Ascending aorta (tissue), 2 donors: ENCODE data around the gene CSNK1A1. TPM values are rescaled to one million over a fixed set of nuclear protein-coding genes. Genes with fewer than 3 reads are reported as not detected.

Experiments used
- DNase-seq, 2 donors: peaks; one replicate each; pipeline ENCODE4 v3.0.0-alpha.2; 2019; ENCODE audit warnings: low spot score in 2 of 2
- H3K27ac ChIP-seq, 2 donors: fragments of 200-600 bp; sonication (generic); one replicate each; pipeline ENCODE4 v1.5.1; 2016 to 2017; ENCODE audit warnings: mild to moderate bottlenecking in 1 of 2
- H3K27me3 ChIP-seq: fragments of 200-600 bp; sonication (generic); one replicate; pipeline ENCODE4 v1.5.1; 2017
- H3K36me3 ChIP-seq, 2 donors: fragments of 200-600 bp; sonication (generic); one replicate each; pipeline ENCODE4 v1.5.1; 2016
- H3K4me1 ChIP-seq, 2 donors: fragments of 200-600 bp; sonication (generic); one replicate each; pipeline ENCODE4 v1.5.1; 2016 to 2017; ENCODE audit warnings: mild to moderate bottlenecking in 1 of 2
- H3K4me3 ChIP-seq, 2 donors: fragments of 200-600 bp; sonication (generic); one replicate each; pipeline ENCODE4 v1.5.1; 2016 to 2017; ENCODE audit warnings: mild to moderate bottlenecking in 1 of 2
- H3K9me3 ChIP-seq, 2 donors: fragments of 200-600 bp; sonication (generic); one replicate each; pipeline ENCODE4 v1.5.1; 2016
- intact Hi-C: fragments of 100-400 bp; cut with DNase I; formaldehyde crosslinking; loops from one replicate; pipeline ENCODE4 v1.15.1; 2023
- total RNA-seq: library from RNA; depleted of rRNA; stranded (reverse); fragments of >200 nt; gene quantifications from one replicate; pipeline ENCODE4 v1.1.0, GENCODE V29; 2016
- TF ChIP-seq, protein P1 (sequence below), 3 experiments: fragments of 200-600 bp in 2 of 3; fragments of 450-650 bp in 1 of 3; sonication (generic) in 2 of 3; IDR thresholded peaks; one replicate each; pipeline ENCODE4 v1.5.1; 2016 to 2019; ENCODE audit warnings: antibody characterized with exemption in 3 of 3, mild to moderate bottlenecking in 1 of 3, moderate library complexity in 1 of 3

The CSNK1A1 gene
- total RNA-seq, 1 donor from 2014 or later: 219 TPM

GRCh38 chr5:149549461-149550267 lies 1.6 kb downstream of the CSNK1A1 start:
- TF ChIP-seq, protein P1, sequence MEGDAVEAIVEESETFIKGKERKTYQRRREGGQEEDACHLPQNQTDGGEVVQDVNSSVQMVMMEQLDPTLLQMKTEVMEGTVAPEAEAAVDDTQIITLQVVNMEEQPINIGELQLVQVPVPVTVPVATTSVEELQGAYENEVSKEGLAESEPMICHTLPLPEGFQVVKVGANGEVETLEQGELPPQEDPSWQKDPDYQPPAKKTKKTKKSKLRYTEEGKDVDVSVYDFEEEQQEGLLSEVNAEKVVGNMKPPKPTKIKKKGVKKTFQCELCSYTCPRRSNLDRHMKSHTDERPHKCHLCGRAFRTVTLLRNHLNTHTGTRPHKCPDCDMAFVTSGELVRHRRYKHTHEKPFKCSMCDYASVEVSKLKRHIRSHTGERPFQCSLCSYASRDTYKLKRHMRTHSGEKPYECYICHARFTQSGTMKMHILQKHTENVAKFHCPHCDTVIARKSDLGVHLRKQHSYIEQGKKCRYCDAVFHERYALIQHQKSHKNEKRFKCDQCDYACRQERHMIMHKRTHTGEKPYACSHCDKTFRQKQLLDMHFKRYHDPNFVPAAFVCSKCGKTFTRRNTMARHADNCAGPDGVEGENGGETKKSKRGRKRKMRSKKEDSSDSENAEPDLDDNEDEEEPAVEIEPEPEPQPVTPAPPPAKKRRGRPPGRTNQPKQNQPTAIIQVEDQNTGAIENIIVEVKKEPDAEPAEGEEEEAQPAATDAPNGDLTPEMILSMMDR (IDR thresholded peaks at IDR 0.05): no peak
- DNase-seq: no peak
- H3K9me3 ChIP-seq: no peaks in the 10 kb centered on the region
- intact Hi-C loops: no loop called here
- peaks cover 9 to 36% of the 10 kb centered on the region in 2 donors for H3K4me1 ChIP-seq
- peak overlapping the region; percentile 95 to 98 for H3K27ac ChIP-seq
- peaks cover 22 to 23% of the 10 kb centered on the region in 2 donors for H3K36me3 ChIP-seq
- H3K4me3 ChIP-seq: peak overlapping the region; percentile 81 to 96
- H3K27me3 ChIP-seq: no peaks in the 10 kb centered on the region

DNA sequence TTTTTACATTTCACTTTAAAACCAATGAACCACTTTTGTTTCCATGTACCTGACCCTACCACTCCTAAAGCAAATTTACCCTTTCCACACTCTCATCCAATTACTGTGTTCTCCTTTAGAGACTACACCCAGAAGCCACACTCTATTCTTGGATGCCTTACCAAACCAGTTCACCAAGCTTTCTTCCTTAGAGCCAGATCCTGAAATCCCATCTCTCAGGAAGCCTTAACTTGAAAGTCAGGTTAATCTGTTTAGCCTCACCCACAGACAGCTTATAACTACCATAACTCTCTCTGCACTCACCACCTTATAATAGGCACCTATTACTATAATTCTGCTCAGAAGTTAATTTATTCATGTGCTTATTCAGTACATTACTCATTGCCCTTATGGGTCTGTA lies 4.3 kb downstream of the CSNK1A1 start:
- TF ChIP-seq, protein P1 (IDR thresholded peaks at IDR 0.05): no peak
- H3K4me1 ChIP-seq: peaks cover 15 to 47% of the 10 kb centered on the region in 2 donors
- DNase-seq: no peak
- intact Hi-C loops: no loop called here
- peaks cover 30 to 33% of the 10 kb centered on the region in 2 donors for H3K36me3 ChIP-seq
- H3K9me3 ChIP-seq: no peaks in the 10 kb centered on the region
- peak overlapping the region in 1 of 2 donors; percentile 15 for H3K27ac ChIP-seq
- H3K4me3 ChIP-seq: peak overlapping the region; percentile 32 to 96
- no peaks in the 10 kb centered on the region for H3K27me3 ChIP-seq

GRCh38 chr5:149545327-149545726 lies 5.9 kb downstream of the CSNK1A1 start:
- DNase-seq: no peak
- Histone ChIP-seq H3K27ac (no peak overlapping the region), H3K4me3 (peak overlapping the region in 1 of 2 donors; percentile 7), H3K27me3 (no peaks in the 10 kb centered on the region), H3K4me1 (peaks cover 15 to 53% of the 10 kb centered on the region in 2 donors), H3K9me3 (no peaks in the 10 kb centered on the region), H3K36me3 (peaks cover 33% of the 10 kb centered on the region in 2 donors)
- intact Hi-C loops: no loop called here
- TF ChIP-seq, protein P1 (IDR thresholded peaks at IDR 0.05): no peak

- H3K27me3 ChIP-seq: no peaks in the 10 kb centered on the region
- peak overlapping the region; percentile 24 to 54 for H3K27ac ChIP-seq
- peaks cover 33% of the 10 kb centered on the region in 2 donors for H3K36me3 ChIP-seq
- TF ChIP-seq, protein P1 (IDR thresholded peaks at IDR 0.05): no peak
- peak overlapping the region in 1 of 2 donors; percentile 7 for H3K4me3 ChIP-seq
- intact Hi-C loops: loop anchor here (5.0 kb wide), 1 partner anchor 37 kb away; no protein-coding TSS in a partner anchor
- peaks cover 15 to 64% of the 10 kb centered on the region in 2 donors for H3K4me1 ChIP-seq
- no peak for DNase-seq
- H3K9me3 ChIP-seq: no peaks in the 10 kb centered on the region
These were observed 7.2 kb downstream of the CSNK1A1 start for GRCh38 chr5:149544028-149544420.

- H3K27me3 ChIP-seq: no peaks in the 10 kb centered on the region
- DNase-seq: no peak
- H3K4me1 ChIP-seq: peaks cover 15 to 65% of the 10 kb centered on the region in 2 donors
- peak overlapping the region; percentile 24 to 54 for H3K27ac ChIP-seq
- peaks cover 35 to 36% of the 10 kb centered on the region in 2 donors for H3K36me3 ChIP-seq
- intact Hi-C loops: loop anchor here (5.0 kb wide), 1 partner anchor 36 kb away; no protein-coding TSS in a partner anchor
- H3K4me3 ChIP-seq: peak overlapping the region in 1 of 2 donors; percentile 7
- H3K9me3 ChIP-seq: no peaks in the 10 kb centered on the region
- TF ChIP-seq, protein P1 (IDR thresholded peaks at IDR 0.05): no peak
These were observed 7.7 kb downstream of the CSNK1A1 start for GRCh38 chr5:149543361-149544027.
